Keratinocyte (primary cell): ENCODE measurements around the gene SYNJ1.

Experiments used
- EZH2 ChIP-seq: IDR thresholded peaks from one replicate; pipeline ENCODE4 v1.6.1; 2012; ENCODE audit warnings: inconsistent platforms, mild to moderate bottlenecking, low read length, moderate library complexity
- TF ChIP-seq, protein P1 (sequence below), 3 experiments: IDR thresholded peaks in 1 of 3; conservative IDR thresholded peaks in 1 of 3; optimal IDR thresholded peaks in 1 of 3; 2 replicates in 2 of 3; 3 replicates in 1 of 3; pipeline versions ENCODE3 to v1.5.1; 2011; ENCODE audit warnings: low read length in 3 of 3, mild to moderate bottlenecking in 3 of 3, moderate library complexity in 2 of 3, control low read depth in 1 of 3, inconsistent platforms in 1 of 3; ENCODE audit not compliant: insufficient read depth in 2 of 3; ENCODE audit errors: extremely low read depth in 1 of 3

DNA sequence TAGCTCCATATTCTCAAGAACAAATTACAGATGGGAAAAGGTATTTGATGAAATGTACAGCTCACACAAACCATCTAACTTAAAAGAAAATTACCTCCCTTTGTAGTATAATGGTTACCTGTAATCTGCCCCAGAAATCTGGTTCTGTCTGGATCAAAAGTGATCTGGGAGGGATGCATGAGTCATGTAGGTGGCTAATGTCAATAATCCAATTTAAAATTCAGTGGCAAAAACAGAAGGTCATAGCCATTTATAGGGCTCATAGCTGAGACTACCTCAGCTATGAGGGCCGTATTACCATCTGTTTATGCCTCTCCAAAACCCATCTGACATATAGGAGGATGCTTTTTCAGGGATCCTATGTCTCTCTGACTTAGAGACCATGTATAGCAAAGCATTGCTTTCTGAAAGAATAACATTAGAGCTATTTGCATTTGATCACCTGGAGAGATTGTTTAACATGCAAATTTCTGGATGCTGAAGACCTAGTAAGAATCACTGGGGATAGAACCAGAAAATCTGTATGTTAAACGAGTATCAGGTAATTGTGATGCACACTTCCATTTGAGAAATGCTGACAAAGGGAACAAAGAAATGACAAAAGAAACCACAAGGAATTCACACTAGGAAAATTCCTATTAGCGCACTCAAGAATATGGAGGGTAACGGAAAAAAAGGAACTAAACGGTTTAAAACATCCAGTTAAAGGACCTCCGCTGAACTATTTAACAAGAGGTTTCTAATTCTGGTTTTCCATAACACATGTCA lies 26.2 kb upstream of the SYNJ1 start:
- TF ChIP-seq, protein P1, sequence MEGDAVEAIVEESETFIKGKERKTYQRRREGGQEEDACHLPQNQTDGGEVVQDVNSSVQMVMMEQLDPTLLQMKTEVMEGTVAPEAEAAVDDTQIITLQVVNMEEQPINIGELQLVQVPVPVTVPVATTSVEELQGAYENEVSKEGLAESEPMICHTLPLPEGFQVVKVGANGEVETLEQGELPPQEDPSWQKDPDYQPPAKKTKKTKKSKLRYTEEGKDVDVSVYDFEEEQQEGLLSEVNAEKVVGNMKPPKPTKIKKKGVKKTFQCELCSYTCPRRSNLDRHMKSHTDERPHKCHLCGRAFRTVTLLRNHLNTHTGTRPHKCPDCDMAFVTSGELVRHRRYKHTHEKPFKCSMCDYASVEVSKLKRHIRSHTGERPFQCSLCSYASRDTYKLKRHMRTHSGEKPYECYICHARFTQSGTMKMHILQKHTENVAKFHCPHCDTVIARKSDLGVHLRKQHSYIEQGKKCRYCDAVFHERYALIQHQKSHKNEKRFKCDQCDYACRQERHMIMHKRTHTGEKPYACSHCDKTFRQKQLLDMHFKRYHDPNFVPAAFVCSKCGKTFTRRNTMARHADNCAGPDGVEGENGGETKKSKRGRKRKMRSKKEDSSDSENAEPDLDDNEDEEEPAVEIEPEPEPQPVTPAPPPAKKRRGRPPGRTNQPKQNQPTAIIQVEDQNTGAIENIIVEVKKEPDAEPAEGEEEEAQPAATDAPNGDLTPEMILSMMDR (optimal IDR thresholded peaks at IDR 0.05 in 1 of 3, IDR thresholded peaks at IDR 0.05 in 1 of 3, conservative IDR thresholded peaks at IDR 0.05 in 1 of 3; ENCODE audit: extremely low read depth in 1 of 3, insufficient read depth in 2 of 3, low read length in 3 of 3), result no peak
- TF ChIP-seq EZH2, result no peak
